Left lobe of liver (tissue), 2 donors: ENCODE results near the gene CPLX3. TPM values are rescaled to one million over a fixed set of nuclear protein-coding genes. Genes with fewer than 3 reads are reported as not detected.
"Not testable (repeated sequence)": the region's sequence is repeated elsewhere in the genome, so short reads cannot be mapped to it uniquely, and the experiment has no call there.

Experiments
- ATAC-seq: fragments of 200-7000 bp; cut with Tn5 transposase; one replicate; pipeline ENCODE4 v1.9.1; 2020; ENCODE audit warnings: mild to moderate bottlenecking, moderate library complexity
- DNase-seq: peaks from one replicate; pipeline ENCODE4 v3.0.0-alpha.2; 2020; ENCODE audit warnings: low spot score
- total RNA-seq: library from RNA; stranded (reverse); gene quantifications from one replicate; pipeline ENCODE4 v1.2.1, GENCODE V29; 2021
- donor health status: DM: no; HTN: no; CAD: no; lungs with moderate emphysema.
- donor health status: DM: no; HTN: yes; CAD: no.

The CPLX3 gene
- not detected for total RNA-seq

- DNase-seq (no peak), ATAC-seq (peak; percentile 86)
These were observed at the start of gene CPLX3 for GRCh38 chr15:74826364-74826819. TSS of gene CPLX3 (plus strand) at chr15:74826627. CDS start at chr15:74826704, 77 bp downstream.

GRCh38 chr15:74776821-74777768 is 49.3 kb upstream of the CPLX3 start:
- DNase-seq (no peak), ATAC-seq (no peak)

- DNase-seq (no peak), ATAC-seq (no peak)
These were observed 48.4 kb upstream of the CPLX3 start for GRCh38 chr15:74777769-74778598.

- DNase-seq (no peak), ATAC-seq (no peak)
These were observed 47.8 kb upstream of the CPLX3 start for GRCh38 chr15:74778599-74778970.

- ATAC-seq (no peak), DNase-seq (no peak)
These were observed 47.2 kb upstream of the CPLX3 start for GRCh38 chr15:74779162-74779648.

- peak; percentile 84 for DNase-seq
- peak; percentile 51 for ATAC-seq
These were observed 45.6 kb upstream of the CPLX3 start for GRCh38 chr15:74780523-74781430.

- ATAC-seq (peak; percentile 74), DNase-seq (peak; percentile 83)
These were observed 44.8 kb upstream of the CPLX3 start, which contains the start of gene CSK for GRCh38 chr15:74781431-74782258. TSS of gene CSK (plus strand) at chr15:74782080. CDS start at chr15:74798298, 16,218 bp downstream.

- ATAC-seq = peak; percentile 0
- DNase-seq = peak; percentile 52
These were observed 44.0 kb upstream of the CPLX3 start for GRCh38 chr15:74782259-74783071.

- DNase-seq (peak; percentile 61), ATAC-seq (peak; percentile 3)
These were observed 43.2 kb upstream of the CPLX3 start for GRCh38 chr15:74783072-74783807.

- no peak for DNase-seq
- peak; percentile 4 for ATAC-seq
These were observed 42.6 kb upstream of the CPLX3 start for GRCh38 chr15:74783808-74784175.

- no peak for DNase-seq
- no peak for ATAC-seq
These were observed 41.8 kb upstream of the CPLX3 start for GRCh38 chr15:74784426-74785193.

- no peak for DNase-seq
- ATAC-seq = no peak
These were observed 41.0 kb upstream of the CPLX3 start for GRCh38 chr15:74785194-74786032.

- not testable (repeated sequence) for ATAC-seq, DNase-seq
These were observed 40.3 kb upstream of the CPLX3 start for GRCh38 chr15:74786081-74786480.

- DNase-seq = no peak
- ATAC-seq = no peak
These were observed 39.8 kb upstream of the CPLX3 start for GRCh38 chr15:74786551-74787165.

- peak; percentile 61 for DNase-seq
- peak; percentile 13 for ATAC-seq
These were observed 39.0 kb upstream of the CPLX3 start for GRCh38 chr15:74787251-74788041.
